ENCODE data around the gene ZNHIT6.

The ZNHIT6 gene

DNA sequence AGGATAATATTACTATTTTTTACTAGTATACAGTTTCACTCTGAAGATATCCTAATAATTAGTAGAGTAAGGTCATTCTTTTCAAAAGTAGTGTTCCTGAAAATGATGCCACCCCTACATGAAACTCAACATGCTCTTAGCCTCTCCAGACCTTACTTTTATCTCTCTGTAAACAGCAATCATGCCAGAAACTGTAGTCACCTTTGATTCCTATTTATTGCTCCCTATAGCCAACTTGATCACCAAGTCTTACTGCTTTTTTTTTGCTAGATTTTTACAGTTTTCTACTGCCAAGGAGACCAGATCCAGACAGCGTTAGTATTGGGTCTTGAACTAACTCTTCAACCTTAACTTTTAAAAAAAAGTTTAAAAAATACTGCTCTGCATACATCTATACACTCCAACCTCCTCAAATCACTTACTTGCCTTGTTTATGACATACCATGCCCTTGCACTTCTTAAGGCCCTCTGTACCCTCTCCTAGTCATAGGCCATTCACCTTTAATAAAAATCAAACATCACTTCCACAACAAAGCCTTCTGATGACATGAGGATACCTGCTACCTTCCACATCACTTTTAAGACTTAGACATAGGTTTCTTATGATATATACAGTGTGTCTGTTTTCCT is 36.1 kb downstream of the ZNHIT6 start:
- no peak for DNase-seq (ENCODE audit: low read depth)
- no peak overlapping the region for H3K4me3 ChIP-seq (ENCODE audit: control insufficient read depth, low read depth, low read length)
- TF ChIP-seq, protein P1, sequence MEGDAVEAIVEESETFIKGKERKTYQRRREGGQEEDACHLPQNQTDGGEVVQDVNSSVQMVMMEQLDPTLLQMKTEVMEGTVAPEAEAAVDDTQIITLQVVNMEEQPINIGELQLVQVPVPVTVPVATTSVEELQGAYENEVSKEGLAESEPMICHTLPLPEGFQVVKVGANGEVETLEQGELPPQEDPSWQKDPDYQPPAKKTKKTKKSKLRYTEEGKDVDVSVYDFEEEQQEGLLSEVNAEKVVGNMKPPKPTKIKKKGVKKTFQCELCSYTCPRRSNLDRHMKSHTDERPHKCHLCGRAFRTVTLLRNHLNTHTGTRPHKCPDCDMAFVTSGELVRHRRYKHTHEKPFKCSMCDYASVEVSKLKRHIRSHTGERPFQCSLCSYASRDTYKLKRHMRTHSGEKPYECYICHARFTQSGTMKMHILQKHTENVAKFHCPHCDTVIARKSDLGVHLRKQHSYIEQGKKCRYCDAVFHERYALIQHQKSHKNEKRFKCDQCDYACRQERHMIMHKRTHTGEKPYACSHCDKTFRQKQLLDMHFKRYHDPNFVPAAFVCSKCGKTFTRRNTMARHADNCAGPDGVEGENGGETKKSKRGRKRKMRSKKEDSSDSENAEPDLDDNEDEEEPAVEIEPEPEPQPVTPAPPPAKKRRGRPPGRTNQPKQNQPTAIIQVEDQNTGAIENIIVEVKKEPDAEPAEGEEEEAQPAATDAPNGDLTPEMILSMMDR (IDR thresholded peaks at IDR 0.05; ENCODE audit: control insufficient read depth, insufficient read depth, low read depth, low read length, missing control alignments): no peak

DNA sequence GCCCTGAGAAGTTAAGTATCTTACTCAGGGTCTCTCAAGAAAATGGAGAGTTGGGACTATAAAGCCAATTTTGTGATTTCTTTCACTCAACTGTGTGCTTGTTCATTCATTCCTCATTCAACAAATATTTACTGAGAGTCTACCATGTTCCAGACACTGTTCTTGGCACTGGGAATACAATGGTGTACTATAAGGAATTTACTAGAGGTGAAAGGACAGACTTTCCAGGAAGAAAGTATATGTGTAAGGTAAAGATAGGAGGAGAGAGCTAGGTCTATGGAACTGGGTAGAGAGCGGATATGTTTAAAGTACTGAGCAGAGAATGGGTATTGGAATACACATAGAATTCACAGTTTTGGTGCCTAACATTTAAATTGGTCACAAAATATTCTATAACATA is 42.3 kb downstream of the ZNHIT6 start:
- H3K4me3 ChIP-seq (ENCODE audit: control insufficient read depth, low read depth, low read length): no peak overlapping the region
- DNase-seq (ENCODE audit: low read depth): no peak
- TF ChIP-seq, protein P1 (IDR thresholded peaks at IDR 0.05; ENCODE audit: control insufficient read depth, insufficient read depth, low read depth, low read length, missing control alignments): no peak

DNA sequence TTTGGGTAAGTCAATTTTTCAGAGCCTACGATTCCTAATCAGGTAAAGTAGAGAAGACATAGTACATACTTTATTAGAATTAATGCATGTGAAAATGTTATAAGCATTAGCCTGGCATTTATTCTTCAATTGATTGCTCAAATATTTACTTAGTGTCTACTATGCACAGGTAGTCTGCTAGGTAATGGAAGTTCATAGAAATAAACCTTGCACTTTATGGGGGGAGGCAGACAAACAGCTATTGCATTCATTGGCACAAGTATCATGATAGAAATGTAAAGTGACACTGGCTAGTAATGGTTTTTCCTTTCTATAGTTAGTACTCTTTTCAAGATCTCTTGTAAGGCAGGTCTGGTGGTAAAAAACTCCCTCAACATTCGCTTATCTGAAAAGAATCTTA is 44.9 kb downstream of the ZNHIT6 start:
- no peak for DNase-seq (ENCODE audit: low read depth)
- TF ChIP-seq, protein P1 (IDR thresholded peaks at IDR 0.05; ENCODE audit: control insufficient read depth, insufficient read depth, low read depth, low read length, missing control alignments): no peak
- H3K4me3 ChIP-seq (ENCODE audit: control insufficient read depth, low read depth, low read length): no peak overlapping the region

- no peak overlapping the region for H3K4me3 ChIP-seq (ENCODE audit: control insufficient read depth, low read depth, low read length)
- TF ChIP-seq, protein P1 (IDR thresholded peaks at IDR 0.05; ENCODE audit: control insufficient read depth, insufficient read depth, low read depth, low read length, missing control alignments): no peak
- no peak for DNase-seq (ENCODE audit: low read depth)
These were observed 46.5 kb downstream of the ZNHIT6 start for GRCh38 chr1:85661767-85662166.

DNA sequence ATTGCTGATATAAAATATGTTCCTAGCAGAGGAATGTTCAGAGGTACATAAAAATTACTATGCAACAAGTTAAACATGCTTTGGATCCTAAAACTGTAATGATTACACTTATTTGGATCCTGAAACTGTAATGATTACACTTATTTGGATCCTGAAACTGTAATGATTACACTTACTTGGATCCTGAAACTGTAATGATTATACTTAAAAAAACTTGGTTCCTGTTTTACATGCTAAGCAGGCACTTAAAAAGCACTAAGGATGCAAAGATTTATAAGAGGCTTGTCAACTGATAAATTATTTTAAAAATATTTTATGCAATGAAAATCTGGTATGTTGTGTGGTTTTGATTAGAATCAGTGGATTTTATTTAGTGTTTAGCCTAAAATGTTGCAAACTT is 47.7 kb downstream of the ZNHIT6 start:
- TF ChIP-seq, protein P1 (IDR thresholded peaks at IDR 0.05; ENCODE audit: control insufficient read depth, insufficient read depth, low read depth, low read length, missing control alignments): no peak
- DNase-seq (ENCODE audit: low read depth): no peak
- H3K4me3 ChIP-seq (ENCODE audit: control insufficient read depth, low read depth, low read length): no peak overlapping the region

DNA sequence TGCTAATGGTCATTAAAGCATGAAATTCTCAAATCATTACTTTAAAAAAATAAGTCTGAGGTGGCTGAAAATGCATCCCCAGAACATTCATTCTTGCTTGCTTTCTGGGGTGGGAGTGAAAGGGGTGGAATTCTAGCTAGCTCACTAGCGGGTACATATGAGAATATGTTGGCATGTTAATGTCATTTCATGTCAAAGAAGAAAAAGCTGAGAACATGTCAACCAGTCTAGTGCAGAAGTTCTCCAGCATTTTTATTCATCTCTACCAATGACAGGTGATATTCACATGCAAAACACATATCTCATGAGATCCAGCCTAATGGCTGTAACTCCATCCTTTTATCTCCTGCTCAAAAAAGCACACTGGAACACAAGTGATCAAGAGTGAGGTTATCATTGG is 49.1 kb downstream of the ZNHIT6 start:
- TF ChIP-seq, protein P1 (IDR thresholded peaks at IDR 0.05; ENCODE audit: control insufficient read depth, insufficient read depth, low read depth, low read length, missing control alignments): no peak
- DNase-seq (ENCODE audit: low read depth): no peak
- no peak overlapping the region for H3K4me3 ChIP-seq (ENCODE audit: control insufficient read depth, low read depth, low read length)

DNA sequence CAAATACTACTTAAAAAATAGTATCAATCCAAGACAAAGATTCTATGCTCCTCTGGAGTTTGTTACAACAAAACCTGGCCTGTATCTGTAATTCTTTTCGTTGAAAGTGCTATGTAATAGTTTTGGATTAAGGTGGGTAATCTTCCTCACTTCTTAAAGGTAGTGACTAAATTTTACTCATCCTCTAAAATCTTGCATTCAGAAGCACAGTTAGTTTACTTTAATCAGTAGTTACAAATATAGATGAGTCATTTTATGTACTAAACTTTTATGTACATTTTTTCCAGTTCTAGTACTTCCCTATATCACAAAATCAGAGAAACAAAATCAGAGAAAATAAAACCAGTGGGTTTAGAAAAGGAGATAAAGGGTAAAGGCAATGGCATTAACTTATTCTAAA is 51.3 kb downstream of the ZNHIT6 start:
- TF ChIP-seq, protein P1 (IDR thresholded peaks at IDR 0.05; ENCODE audit: control insufficient read depth, insufficient read depth, low read depth, low read length, missing control alignments): no peak
- no peak overlapping the region for H3K4me3 ChIP-seq (ENCODE audit: control insufficient read depth, low read depth, low read length)
- no peak for DNase-seq (ENCODE audit: low read depth)

Data from AG09309 (cell line).